GM12892 (cell line): Measurements from ENCODE around the gene LZTS2.

Experiments
- POLR2A ChIP-seq: IDR thresholded peaks from 2 replicates; pipeline ENCODE4 v1.6.1; 2011; ENCODE audit warnings: low read depth, low read length, control low read depth
- POLR2AphosphoS5 ChIP-seq: IDR thresholded peaks from 2 replicates; pipeline ENCODE4 v1.6.1; 2011; ENCODE audit warnings: low read depth, low read length, control low read depth

GRCh38 chr10:101018600-101019439 lies 19.2 kb downstream of the LZTS2 start:
- TF ChIP-seq POLR2AphosphoS5 (no peak), POLR2A (no peak)
